Measurements from ENCODE around the gene AREL1. TPM values are rescaled to one million over a fixed set of nuclear protein-coding genes. Genes with fewer than 3 reads are reported as not detected.

Gene AREL1
- total RNA-seq, 2 experiments from 2014 or later, result 47.0 to 47.6 TPM

- POLR2A ChIA-PET, result no interaction called here
- Mint-ChIP-seq H3K36me3 (peaks cover 18% of the 10 kb centered on the region), H3K4me3 (no peak overlapping the region), H3K9me3 (no peaks in the 10 kb centered on the region), H3K27ac (no peak overlapping the region), H3K4me1 (peaks cover 7% of the 10 kb centered on the region), H3K27me3 (no peaks in the 10 kb centered on the region)
- no peak for DNase-seq
- no peak for ATAC-seq (ENCODE audit: low read depth)
Observed at GRCh38 chr14:74691456-74691855, 21.4 kb downstream of the AREL1 start.

GRCh38 chr14:74685921-74686678 is 26.8 kb downstream of the AREL1 start:
- POLR2A ChIA-PET, result interaction anchor here (0.6 kb wide), 1 partner anchor 34 kb away, joined by 6 read pairs; no protein-coding TSS in a partner anchor
- no peak overlapping the region for H3K4me3 Mint-ChIP-seq

GRCh38 chr14:74685056-74685455 is 27.8 kb downstream of the AREL1 start:
- POLR2A ChIA-PET, result no interaction called here
- Mint-ChIP-seq H3K36me3 (peaks cover 30% of the 10 kb centered on the region), H3K27ac (no peak overlapping the region), H3K9me3 (no peaks in the 10 kb centered on the region), H3K27me3 (no peaks in the 10 kb centered on the region), H3K4me3 (no peak overlapping the region), H3K4me1 (peaks cover 16% of the 10 kb centered on the region)
- DNase-seq (no peak), ATAC-seq (ENCODE audit: low read depth) (no peak)

More at GRCh38 chr14:74685921-74686678, 26.8 kb downstream of the AREL1 start:
- H3K9me3 Mint-ChIP-seq, result no peaks in the 10 kb centered on the region
- no peak for ATAC-seq (ENCODE audit: low read depth)
- H3K27me3 Mint-ChIP-seq, result no peaks in the 10 kb centered on the region
- peaks cover 16% of the 10 kb centered on the region for H3K4me1 Mint-ChIP-seq
- no peak overlapping the region for H3K27ac Mint-ChIP-seq
- H3K36me3 Mint-ChIP-seq, result peaks cover 36% of the 10 kb centered on the region
- no peak for DNase-seq

GRCh38 chr14:74684434-74684833 is 28.4 kb downstream of the AREL1 start:
- ATAC-seq (ENCODE audit: low read depth), result no peak
- Mint-ChIP-seq H3K36me3 (peaks cover 30% of the 10 kb centered on the region), H3K9me3 (no peaks in the 10 kb centered on the region), H3K4me1 (peaks cover 16% of the 10 kb centered on the region), H3K27me3 (no peaks in the 10 kb centered on the region), H3K27ac (peak overlapping the region; percentile 22), H3K4me3 (no peak overlapping the region)
- POLR2A ChIA-PET, result no interaction called here
- DNase-seq, result no peak

GRCh38 chr14:74683406-74683805 is 29.5 kb downstream of the AREL1 start:
- no peak for ATAC-seq (ENCODE audit: low read depth)
- no peak overlapping the region for H3K27ac Mint-ChIP-seq
- H3K36me3 Mint-ChIP-seq, result peaks cover 24% of the 10 kb centered on the region
- H3K4me1 Mint-ChIP-seq, result peaks cover 16% of the 10 kb centered on the region
- POLR2A ChIA-PET, result no interaction called here
- H3K9me3 Mint-ChIP-seq, result no peaks in the 10 kb centered on the region
- no peak for DNase-seq
- no peak overlapping the region for H3K4me3 Mint-ChIP-seq
- H3K27me3 Mint-ChIP-seq, result no peaks in the 10 kb centered on the region

GRCh38 chr14:74682169-74682952 is 30.5 kb downstream of the AREL1 start:
- H3K27me3 Mint-ChIP-seq, result no peaks in the 10 kb centered on the region
- peaks cover 22% of the 10 kb centered on the region for H3K36me3 Mint-ChIP-seq
- H3K4me3 Mint-ChIP-seq, result no peak overlapping the region
- H3K27ac Mint-ChIP-seq, result no peak overlapping the region
- ATAC-seq (ENCODE audit: low read depth) (no peak), DNase-seq (no peak)
- POLR2A ChIA-PET, result no interaction called here
- peaks cover 16% of the 10 kb centered on the region for H3K4me1 Mint-ChIP-seq
- no peaks in the 10 kb centered on the region for H3K9me3 Mint-ChIP-seq

- Mint-ChIP-seq H3K9me3 (no peaks in the 10 kb centered on the region), H3K27me3 (no peaks in the 10 kb centered on the region), H3K4me1 (no peaks in the 10 kb centered on the region), H3K36me3 (peaks cover 10% of the 10 kb centered on the region), H3K27ac (peak overlapping the region; percentile 28), H3K4me3 (no peak overlapping the region)
- no peak for DNase-seq
- ATAC-seq (ENCODE audit: low read depth), result no peak
- POLR2A ChIA-PET, result no interaction called here
Observed at GRCh38 chr14:74675219-74675618, 37.7 kb downstream of the AREL1 start.

GRCh38 chr14:74673768-74674167 is 39.1 kb downstream of the AREL1 start:
- H3K36me3 Mint-ChIP-seq, result peaks cover 12% of the 10 kb centered on the region
- no peak overlapping the region for H3K4me3 Mint-ChIP-seq
- H3K4me1 Mint-ChIP-seq, result no peaks in the 10 kb centered on the region
- no peaks in the 10 kb centered on the region for H3K27me3 Mint-ChIP-seq
- no peak overlapping the region for H3K27ac Mint-ChIP-seq
- DNase-seq (no peak), ATAC-seq (ENCODE audit: low read depth) (no peak)
- POLR2A ChIA-PET, result no interaction called here
- no peaks in the 10 kb centered on the region for H3K9me3 Mint-ChIP-seq

GRCh38 chr14:74671789-74672188 is 41.1 kb downstream of the AREL1 start:
- H3K9me3 Mint-ChIP-seq, result no peaks in the 10 kb centered on the region
- H3K4me3 Mint-ChIP-seq, result no peak overlapping the region
- no peaks in the 10 kb centered on the region for H3K27me3 Mint-ChIP-seq
- no peak overlapping the region for H3K27ac Mint-ChIP-seq
- peaks cover 19% of the 10 kb centered on the region for H3K36me3 Mint-ChIP-seq
- no peak for DNase-seq
- no peaks in the 10 kb centered on the region for H3K4me1 Mint-ChIP-seq
- no peak for ATAC-seq (ENCODE audit: low read depth)
- POLR2A ChIA-PET, result no interaction called here

- Mint-ChIP-seq H3K27me3 (no peaks in the 10 kb centered on the region), H3K9me3 (no peaks in the 10 kb centered on the region), H3K27ac (no peak overlapping the region), H3K4me3 (no peak overlapping the region), H3K4me1 (peaks cover 3% of the 10 kb centered on the region), H3K36me3 (peaks cover 19% of the 10 kb centered on the region)
- ATAC-seq (ENCODE audit: low read depth), result no peak
- no peak for DNase-seq
- POLR2A ChIA-PET, result no interaction called here
Observed at GRCh38 chr14:74670726-74671411, 42.0 kb downstream of the AREL1 start.

- Mint-ChIP-seq H3K27me3 (no peaks in the 10 kb centered on the region), H3K4me1 (peaks cover 6% of the 10 kb centered on the region), H3K9me3 (no peaks in the 10 kb centered on the region), H3K27ac (no peak overlapping the region), H3K4me3 (no peak overlapping the region), H3K36me3 (peaks cover 22% of the 10 kb centered on the region)
- DNase-seq, result no peak
- POLR2A ChIA-PET, result no interaction called here
- no peak for ATAC-seq (ENCODE audit: low read depth)
Observed at GRCh38 chr14:74669846-74670245, 43.0 kb downstream of the AREL1 start.

- peaks cover 23% of the 10 kb centered on the region for H3K36me3 Mint-ChIP-seq
- no peaks in the 10 kb centered on the region for H3K9me3 Mint-ChIP-seq
- H3K4me3 Mint-ChIP-seq, result no peak overlapping the region
- DNase-seq (no peak), ATAC-seq (ENCODE audit: low read depth) (no peak)
- H3K27me3 Mint-ChIP-seq, result no peaks in the 10 kb centered on the region
- POLR2A ChIA-PET, result no interaction called here
- H3K4me1 Mint-ChIP-seq, result peaks cover 6% of the 10 kb centered on the region
- no peak overlapping the region for H3K27ac Mint-ChIP-seq
Observed at GRCh38 chr14:74669256-74669655, 43.6 kb downstream of the AREL1 start.

- H3K36me3 Mint-ChIP-seq, result peaks cover 33% of the 10 kb centered on the region
- H3K27ac Mint-ChIP-seq, result no peak overlapping the region
- ATAC-seq (ENCODE audit: low read depth), result no peak
- no peaks in the 10 kb centered on the region for H3K27me3 Mint-ChIP-seq
- POLR2A ChIA-PET, result no interaction called here
- no peak for DNase-seq
- no peak overlapping the region for H3K4me3 Mint-ChIP-seq
- H3K4me1 Mint-ChIP-seq, result peaks cover 6% of the 10 kb centered on the region
- no peaks in the 10 kb centered on the region for H3K9me3 Mint-ChIP-seq
Observed at GRCh38 chr14:74667758-74668157, 45.1 kb downstream of the AREL1 start.
